Measurements from ENCODE around the gene PABPC5.

The PABPC5 gene

DNA sequence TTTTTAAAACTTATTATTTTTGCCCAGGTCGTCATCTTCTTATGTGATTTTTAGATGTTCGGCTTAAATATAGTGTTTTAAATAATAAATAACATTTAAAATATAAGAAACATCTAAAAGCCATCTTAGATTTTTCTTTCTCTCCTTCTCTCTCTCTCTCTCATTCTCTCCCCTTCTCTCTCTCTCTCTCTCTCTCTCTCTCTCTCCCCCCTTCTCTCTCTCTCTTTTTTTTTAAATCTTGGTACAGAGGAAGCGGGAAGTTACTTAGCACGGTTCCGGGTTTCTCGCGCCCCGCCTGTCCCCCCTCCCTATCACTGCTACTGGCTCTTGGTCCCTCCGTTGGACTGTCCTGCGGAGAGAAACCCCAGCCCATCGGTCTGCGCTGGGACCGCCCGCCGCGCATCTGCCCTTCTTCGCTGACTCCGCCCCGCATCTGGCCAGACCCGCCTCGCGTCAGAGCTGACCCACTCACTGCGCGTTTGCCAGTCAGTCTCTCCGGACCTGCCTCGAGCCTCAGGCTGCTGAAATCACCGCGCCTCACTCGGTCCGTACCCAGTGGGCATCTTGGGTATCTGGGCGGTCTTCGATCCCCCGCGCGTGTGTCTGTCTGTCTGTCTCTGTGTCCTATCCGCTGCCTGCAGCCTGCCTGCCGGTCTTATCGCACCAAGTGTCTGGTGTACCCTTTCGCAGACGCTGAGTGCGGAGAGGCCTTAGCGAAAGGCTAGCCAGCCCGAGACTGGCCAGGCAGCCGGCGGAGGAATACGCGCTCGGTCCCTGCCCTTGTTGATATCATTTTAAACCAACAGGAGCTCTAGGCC lies at the start of gene PABPC5:
TSS of gene PABPC5 (plus strand) at position 489 of the 818 bp plus-strand sequence. CDS start 739 bp downstream, outside the sequence.
- peak; percentile 1 to 82 (median 57) for DNase-seq

- DNase-seq = no peak
Measured at GRCh38 chrX:91389026-91389425, 45.6 kb upstream of the PABPC5 start.

GRCh38 chrX:91414713-91415112 lies 19.9 kb upstream of the PABPC5 start:
- peak in 2 of 51 donors; percentile 0 for DNase-seq

GRCh38 chrX:91435395-91435794 lies 756 bp downstream of the PABPC5 start:
- peak in 13 of 51 donors; percentile 0 to 29 (median 1) for DNase-seq

Data from hypothalamus (tissue), 51 donors.